Cardiac fibroblast (primary cell): ENCODE data around the gene SAMM50.

Experiments used
- DNase-seq, 2 donors: peaks; one replicate each; pipeline versions ENCODE4 v3.0.0 to v3.0.0-alpha.2; 2010; ENCODE audit warnings: low read depth in 2 of 2
- H3K4me3 ChIP-seq, 2 donors: replicated peaks in 1 of 2; 1 replicate in 1 of 2; 2 replicates in 1 of 2; pipeline ENCODE4 v1.5.1; 2011; ENCODE audit warnings: low read depth in 2 of 2, low read length in 2 of 2, mild to moderate bottlenecking in 2 of 2, moderate library complexity in 1 of 2
- TF ChIP-seq, protein P1 (sequence below): IDR thresholded peaks from one replicate; pipeline ENCODE4 v1.5.1; 2011; ENCODE audit warnings: low read depth, mild to moderate bottlenecking, low read length, inconsistent platforms

SAMM50 gene

DNA sequence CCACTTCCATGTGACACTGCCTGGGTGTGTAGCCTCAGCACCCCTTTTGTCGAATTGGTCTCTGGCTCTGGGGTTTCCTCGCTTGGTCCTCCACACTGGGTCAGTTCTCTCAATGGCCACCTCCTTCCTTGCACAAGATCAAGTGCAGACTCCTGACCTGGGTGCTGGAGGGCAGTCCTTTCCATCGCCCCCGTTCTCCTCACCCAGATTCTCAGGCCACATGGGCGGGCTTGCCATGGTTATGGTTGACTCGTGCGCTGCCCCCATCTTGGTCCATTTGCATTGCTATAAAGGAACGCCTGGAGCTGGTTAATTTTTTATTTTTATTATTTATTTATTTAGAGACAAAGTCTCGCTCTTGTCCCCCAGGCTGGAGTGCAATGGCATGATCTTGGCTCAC lies 63.4 kb downstream of the SAMM50 start:
- no peak for DNase-seq
- no peak overlapping the region for H3K4me3 ChIP-seq
- TF ChIP-seq, protein P1, sequence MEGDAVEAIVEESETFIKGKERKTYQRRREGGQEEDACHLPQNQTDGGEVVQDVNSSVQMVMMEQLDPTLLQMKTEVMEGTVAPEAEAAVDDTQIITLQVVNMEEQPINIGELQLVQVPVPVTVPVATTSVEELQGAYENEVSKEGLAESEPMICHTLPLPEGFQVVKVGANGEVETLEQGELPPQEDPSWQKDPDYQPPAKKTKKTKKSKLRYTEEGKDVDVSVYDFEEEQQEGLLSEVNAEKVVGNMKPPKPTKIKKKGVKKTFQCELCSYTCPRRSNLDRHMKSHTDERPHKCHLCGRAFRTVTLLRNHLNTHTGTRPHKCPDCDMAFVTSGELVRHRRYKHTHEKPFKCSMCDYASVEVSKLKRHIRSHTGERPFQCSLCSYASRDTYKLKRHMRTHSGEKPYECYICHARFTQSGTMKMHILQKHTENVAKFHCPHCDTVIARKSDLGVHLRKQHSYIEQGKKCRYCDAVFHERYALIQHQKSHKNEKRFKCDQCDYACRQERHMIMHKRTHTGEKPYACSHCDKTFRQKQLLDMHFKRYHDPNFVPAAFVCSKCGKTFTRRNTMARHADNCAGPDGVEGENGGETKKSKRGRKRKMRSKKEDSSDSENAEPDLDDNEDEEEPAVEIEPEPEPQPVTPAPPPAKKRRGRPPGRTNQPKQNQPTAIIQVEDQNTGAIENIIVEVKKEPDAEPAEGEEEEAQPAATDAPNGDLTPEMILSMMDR: no peak

DNA sequence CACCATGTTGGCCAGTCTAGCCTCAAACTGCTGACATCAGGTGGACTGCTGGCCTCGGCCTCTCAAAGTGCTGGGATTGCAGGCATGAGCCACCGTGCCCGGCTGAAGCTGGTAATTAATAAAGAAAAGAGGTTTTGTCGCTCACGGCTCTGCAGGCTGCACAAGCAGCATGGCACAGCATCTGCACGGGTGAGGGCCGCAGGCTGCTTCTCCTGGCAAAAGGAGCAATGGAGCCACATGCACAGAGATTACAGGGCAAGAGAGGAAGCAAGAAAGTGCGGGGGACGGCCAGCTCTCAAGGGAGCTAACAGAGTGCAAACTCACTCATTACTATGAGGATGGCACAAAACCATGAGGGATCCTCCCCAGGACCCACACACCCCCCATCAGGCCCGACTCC lies 64.2 kb downstream of the SAMM50 start:
- no peak overlapping the region for H3K4me3 ChIP-seq
- DNase-seq: no peak
- TF ChIP-seq, protein P1: no peak

DNA sequence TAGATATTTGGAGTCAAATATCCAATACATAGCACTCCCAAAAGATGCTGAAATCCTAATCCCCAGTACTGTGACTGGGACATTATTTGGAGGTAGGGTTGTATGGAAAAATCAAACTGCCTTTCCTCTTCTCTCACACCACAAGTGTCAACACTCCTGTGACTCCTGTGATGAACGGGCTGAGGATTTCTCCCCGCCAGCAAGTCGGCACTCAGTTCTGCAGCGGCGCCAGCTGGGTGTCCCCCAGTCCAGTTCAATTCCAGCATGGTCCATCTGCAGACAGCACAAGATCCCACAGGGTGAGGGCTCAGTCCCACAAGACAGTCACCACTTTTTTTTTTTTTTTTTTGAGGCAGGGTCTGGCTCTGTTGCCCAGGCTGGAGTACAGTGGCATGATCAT lies 64.6 kb downstream of the SAMM50 start:
- no peak overlapping the region for H3K4me3 ChIP-seq
- no peak for DNase-seq
- TF ChIP-seq, protein P1: no peak

DNA sequence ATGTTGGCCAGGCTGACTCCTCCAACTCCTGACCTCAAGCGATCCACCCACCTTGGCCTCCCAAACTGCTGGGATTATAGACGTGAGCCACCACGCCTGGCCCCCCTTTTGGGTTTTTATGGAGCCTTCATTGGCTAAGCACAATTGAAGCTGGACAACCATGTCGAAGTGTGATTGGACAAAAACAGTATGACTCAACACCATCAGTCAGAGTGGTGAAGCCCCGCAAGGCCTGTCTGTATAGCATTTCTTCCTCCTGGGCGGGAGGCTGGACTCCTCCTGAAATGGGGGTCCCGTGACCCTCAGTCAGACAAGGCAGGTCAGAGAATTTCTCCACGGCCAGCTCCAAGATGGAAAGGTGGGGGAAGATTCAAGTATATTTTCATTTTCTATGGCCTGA lies 65.7 kb downstream of the SAMM50 start:
- peak in 1 of 2 donors; percentile 44 for DNase-seq
- TF ChIP-seq, protein P1: no peak
- no peak overlapping the region for H3K4me3 ChIP-seq

DNA sequence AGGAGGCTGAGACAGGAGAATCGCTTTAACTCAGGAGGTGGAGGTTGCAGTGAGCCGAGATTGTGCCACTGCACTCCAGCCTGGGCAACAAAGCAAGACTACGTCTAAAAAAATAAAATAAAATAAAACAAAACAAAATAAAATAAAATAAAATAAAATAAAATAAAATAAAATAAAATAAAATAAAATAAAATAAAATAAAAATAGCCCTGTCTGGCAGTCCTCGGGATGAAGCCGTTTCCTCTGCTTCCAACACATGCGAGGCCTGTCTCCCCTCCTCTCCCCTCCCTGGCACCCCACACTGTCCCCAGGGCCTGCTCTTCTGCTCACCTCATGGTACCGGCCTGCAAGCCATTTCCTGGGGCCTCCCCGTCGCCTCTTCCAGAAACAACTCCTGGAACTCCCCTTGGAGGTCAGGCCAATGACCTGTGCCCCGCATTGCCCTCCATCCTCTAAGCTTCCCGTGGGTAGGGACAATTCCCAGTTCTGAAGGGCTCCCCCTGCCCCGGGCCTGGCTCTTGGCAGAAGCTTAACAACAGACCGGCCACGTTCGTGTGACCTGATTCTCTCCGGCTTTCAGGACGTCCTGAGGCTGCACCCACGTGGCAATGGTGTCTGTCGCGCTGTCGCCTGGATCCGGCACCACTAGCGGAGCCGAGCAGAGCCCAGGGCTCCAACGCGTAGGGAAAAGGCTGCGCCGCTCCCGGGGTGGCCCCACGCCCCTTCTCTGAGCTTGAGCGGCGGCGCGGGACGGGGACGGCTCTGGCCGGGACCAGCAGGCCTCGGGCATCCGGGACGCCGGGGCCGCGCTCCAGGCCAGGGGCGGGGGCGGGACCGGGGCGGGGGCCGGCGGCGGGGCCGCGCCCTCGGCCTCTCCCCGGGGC lies 68.4 kb downstream of the SAMM50 start:
- peak overlapping the region; percentile 62 to 63 for H3K4me3 ChIP-seq
- TF ChIP-seq, protein P1: no peak
- peak; percentile 44 to 50 for DNase-seq

DNA sequence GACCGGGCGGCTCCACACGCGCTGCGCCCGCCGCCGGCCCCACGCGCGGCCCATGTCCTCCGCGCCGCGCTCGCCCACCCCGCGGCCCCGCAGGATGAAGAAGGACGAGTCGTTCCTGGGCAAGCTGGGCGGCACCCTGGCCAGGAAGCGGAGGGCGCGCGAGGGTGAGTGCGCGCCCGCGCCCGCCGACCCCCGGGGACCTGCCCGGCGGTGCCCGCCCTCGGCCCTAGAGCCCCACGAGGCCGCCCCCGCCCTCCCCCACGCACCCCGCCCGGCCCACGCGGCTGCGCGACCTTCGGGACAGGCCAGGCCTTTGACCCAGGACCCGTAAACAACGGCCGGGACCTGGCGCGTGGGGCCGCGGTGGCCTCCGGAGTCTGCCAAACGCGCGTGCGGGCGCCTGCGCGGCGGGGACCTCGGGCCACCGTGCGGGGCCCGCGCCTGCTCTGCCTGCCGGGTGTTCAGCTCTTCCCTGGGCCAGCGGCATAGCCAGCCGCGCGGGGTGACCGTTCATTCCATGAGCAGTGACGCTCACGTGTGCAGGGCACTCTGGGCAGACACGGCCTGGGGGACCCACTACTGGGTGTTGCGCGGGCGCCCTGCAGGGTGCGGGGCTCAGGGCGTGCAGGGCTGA lies 69.2 kb downstream of the SAMM50 start, which contains the start of gene PARVB:
Gene PARVB, plus strand, starts transcription at position 15 of the 634 bp plus-strand sequence. Its CDS starts 38 bp downstream, at position 53.
- TF ChIP-seq, protein P1: no peak
- DNase-seq: peak in 1 of 2 donors; percentile 29
- peak within 1 kb of the TSS; percentile 62 to 63 for H3K4me3 ChIP-seq
